Right lobe of liver (tissue), 6 donors: ENCODE data around the gene CDH4. TPM values are rescaled to one million over a fixed set of nuclear protein-coding genes. Genes with fewer than 3 reads are reported as not detected.

Experiments used
- ATAC-seq, 4 donors: fragments of 200-7000 bp; cut with Tn5 transposase; one replicate each; pipeline ENCODE4 v1.9.1; 2020; ENCODE audit warnings: mild to moderate bottlenecking in 4 of 4, moderate library complexity in 4 of 4
- DNase-seq, 3 donors: peaks; one replicate each; pipeline ENCODE4 v3.0.0-alpha.2; 2020
- H3K27ac ChIP-seq, 3 donors: fragments of 200-600 bp; one replicate each; pipeline ENCODE4 v1.8.0; 2022
- H3K27me3 ChIP-seq, 2 donors: fragments of 200-600 bp; one replicate each; pipeline ENCODE4 v1.8.0; 2022
- H3K36me3 ChIP-seq, 4 donors: fragments of 200-600 bp; sonication (generic) in 1 of 4; one replicate each; pipeline versions ENCODE4 v1.5.1 to v1.8.0; 2017 to 2022; ENCODE audit warnings: control low read depth in 1 of 4
- H3K4me1 ChIP-seq, 4 donors: fragments of 200-600 bp; sonication (generic) in 1 of 4; one replicate each; pipeline versions ENCODE4 v1.5.1 to v1.8.0; 2017 to 2022; ENCODE audit warnings: control low read depth in 1 of 4
- H3K4me3 ChIP-seq, 3 donors: fragments of 200-600 bp; one replicate each; pipeline ENCODE4 v1.8.0; 2022
- H3K9me3 ChIP-seq, 4 donors: fragments of 200-600 bp; sonication (generic) in 1 of 4; one replicate each; pipeline versions ENCODE4 v1.5.1 to v1.8.0; 2017 to 2022; ENCODE audit warnings: control low read depth in 1 of 4
- POLR2A ChIP-seq: fragments of 450-650 bp; IDR thresholded peaks from one replicate; pipeline ENCODE4 v1.6.1; 2017; ENCODE audit warnings: antibody characterized with exemption, mild to moderate bottlenecking
- WGBS: methylation state at CpG from one replicate; pipeline ENCODE4 v1.1.6; 2018; ENCODE audit warnings: low coverage, low lambda C conversion rate; ENCODE audit not compliant: insufficient coverage; ENCODE audit errors: missing lambda C conversion rate; 5-methylcytosine and 5-hydroxymethylcytosine counted together
- intact Hi-C, 2 donors: fragments of 100-400 bp; cut with DNase I; formaldehyde crosslinking; loops; one replicate each; pipeline versions ENCODE4 v1.11.2 to v1.14.1; 2022
- total RNA-seq, 6 experiments: library from RNA; depleted of rRNA in 2 of 6; stranded (reverse); fragments of >200 nt in 2 of 6; fragmentation: NEBNext Ultra II Directional in 3 of 6; extraction: Animal tissue kit (Norgen Biotek cat#: 25700) in 3 of 6; gene quantifications; one replicate each; pipeline versions ENCODE4 v1.1.0 to v1.2.4, GENCODE V29; 2016 to 2023
- TF ChIP-seq, protein P1 (sequence below), 4 donors: fragments of 200-600 bp in 3 of 4; fragments of 450-650 bp in 1 of 4; IDR thresholded peaks; one replicate each; pipeline versions ENCODE4 v1.5.1 to v1.8.0; 2016 to 2022; ENCODE audit warnings: antibody characterized with exemption in 4 of 4, mild to moderate bottlenecking in 2 of 4
- donor health status: DM: no; HTN: yes; CAD: no.
- donor health status: DM: no; HTN: no; CAD: no.
- donor health status: DM: no; HTN: no; CAD: no.
- donor health status: DM: no; HTN: yes; CAD: no.
- donor health status: DM: no; HTN: yes; CAD: no.

CDH4 gene
- total RNA-seq, 6 experiments from 2014 or later: 0.02 to 0.14 (median 0.09) TPM; not detected in 3

DNA sequence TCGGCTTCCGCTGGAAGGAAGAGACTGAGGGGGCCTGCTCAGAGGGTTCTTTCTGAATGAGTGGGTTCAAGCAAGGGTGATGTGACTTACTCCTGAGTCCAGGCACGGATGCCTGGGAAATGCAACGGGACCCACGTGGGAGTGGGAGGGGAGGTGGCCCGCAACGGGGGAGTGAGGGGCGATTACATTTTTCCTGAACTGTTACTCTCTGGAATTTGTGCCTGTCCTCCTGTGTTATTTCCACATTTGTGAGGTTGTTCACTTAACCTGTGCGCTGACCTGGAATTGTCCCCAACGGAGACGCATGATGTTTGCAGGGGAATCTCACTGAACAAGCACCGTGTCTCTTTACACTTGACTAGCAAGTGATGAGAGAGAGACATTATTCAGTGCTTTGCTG, 209.4 kb downstream of the CDH4 start:
- Histone ChIP-seq H3K4me3 (no peak overlapping the region), H3K36me3 (no peaks in the 10 kb centered on the region), H3K9me3 (no peaks in the 10 kb centered on the region), H3K4me1 (no peaks in the 10 kb centered on the region), H3K27ac (no peak overlapping the region), H3K27me3 (no peaks in the 10 kb centered on the region)
- DNase-seq: no peak
- WGBS: 75% methylated on average over 11 of the region's 12 CpGs
- TF ChIP-seq, protein P1, sequence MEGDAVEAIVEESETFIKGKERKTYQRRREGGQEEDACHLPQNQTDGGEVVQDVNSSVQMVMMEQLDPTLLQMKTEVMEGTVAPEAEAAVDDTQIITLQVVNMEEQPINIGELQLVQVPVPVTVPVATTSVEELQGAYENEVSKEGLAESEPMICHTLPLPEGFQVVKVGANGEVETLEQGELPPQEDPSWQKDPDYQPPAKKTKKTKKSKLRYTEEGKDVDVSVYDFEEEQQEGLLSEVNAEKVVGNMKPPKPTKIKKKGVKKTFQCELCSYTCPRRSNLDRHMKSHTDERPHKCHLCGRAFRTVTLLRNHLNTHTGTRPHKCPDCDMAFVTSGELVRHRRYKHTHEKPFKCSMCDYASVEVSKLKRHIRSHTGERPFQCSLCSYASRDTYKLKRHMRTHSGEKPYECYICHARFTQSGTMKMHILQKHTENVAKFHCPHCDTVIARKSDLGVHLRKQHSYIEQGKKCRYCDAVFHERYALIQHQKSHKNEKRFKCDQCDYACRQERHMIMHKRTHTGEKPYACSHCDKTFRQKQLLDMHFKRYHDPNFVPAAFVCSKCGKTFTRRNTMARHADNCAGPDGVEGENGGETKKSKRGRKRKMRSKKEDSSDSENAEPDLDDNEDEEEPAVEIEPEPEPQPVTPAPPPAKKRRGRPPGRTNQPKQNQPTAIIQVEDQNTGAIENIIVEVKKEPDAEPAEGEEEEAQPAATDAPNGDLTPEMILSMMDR (IDR thresholded peaks at IDR 0.05): no peak
- no peak for TF ChIP-seq POLR2A
- intact Hi-C loops: no loop called here
- ATAC-seq: no peak

DNA sequence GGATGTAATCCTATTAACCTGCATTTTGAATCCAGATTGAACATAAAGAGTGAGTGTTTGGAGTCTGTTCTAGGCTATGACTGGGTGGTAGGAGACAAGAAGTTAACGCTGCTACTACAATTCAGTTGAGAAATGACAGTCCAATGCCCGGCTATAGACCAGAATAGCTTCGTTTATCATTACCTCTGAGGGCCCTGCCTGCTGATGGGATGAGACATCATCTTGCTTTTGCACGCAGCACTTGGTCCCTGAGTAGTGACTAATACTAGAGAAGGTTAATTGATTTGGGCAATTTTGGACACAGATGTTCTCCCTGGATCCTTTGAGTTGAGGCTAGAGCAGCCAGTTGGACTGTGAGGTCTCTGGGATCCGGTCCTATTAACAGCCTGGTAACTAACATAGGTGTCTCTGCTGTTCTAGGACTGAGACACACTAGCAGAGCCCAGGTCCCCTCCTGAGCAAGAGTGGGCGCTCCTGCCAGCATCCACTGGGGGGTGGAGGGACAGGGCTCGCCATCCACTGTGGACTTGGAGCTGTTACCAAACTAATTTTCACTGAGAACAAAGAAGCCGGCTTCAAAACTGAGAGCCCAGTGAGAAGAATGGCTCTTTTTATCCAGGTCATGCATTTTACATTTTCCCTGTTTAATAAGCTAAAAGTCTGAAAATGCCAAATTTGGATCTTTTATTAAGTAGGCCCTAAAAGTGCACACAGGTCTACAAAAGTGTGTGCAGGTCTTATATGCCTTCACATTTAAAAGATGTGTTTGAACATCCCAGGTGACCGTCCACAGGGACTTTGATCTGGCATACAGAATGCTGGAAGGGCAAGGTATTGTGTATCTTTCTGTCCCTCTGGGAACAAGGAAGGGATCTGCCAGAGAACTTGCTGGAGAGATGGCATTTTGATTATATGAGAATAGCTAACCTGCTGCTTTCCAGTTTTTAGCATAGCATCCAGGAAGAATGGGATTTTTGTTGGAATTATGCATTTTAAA, 212.5 kb downstream of the CDH4 start:
- 40% methylated on average over 7 of the region's 9 CpGs for WGBS

DNA sequence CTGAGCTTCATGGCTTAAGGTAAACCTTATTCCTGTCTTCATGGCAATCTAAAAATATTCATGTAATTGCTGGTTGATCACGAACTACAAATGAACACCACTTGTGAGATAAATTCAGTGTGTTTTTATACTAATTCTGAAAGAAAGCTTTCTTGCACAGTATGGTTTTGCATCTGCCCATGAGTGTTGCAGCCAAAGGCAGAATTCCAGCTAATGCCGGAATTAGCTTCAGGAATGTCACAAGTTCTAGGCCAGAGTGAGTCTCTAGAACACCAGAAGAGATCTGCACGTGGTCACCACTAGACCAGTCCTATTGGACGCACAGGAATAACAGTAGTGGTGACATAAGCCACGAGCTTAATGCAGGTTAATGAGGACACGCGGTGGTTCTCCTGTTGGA, 223.7 kb downstream of the CDH4 start:
- WGBS: 48% methylated on average over 7 of the region's 7 CpGs
- ATAC-seq (no peak), DNase-seq (no peak)
- TF ChIP-seq, protein P1 (IDR thresholded peaks at IDR 0.05): no peak
- no peak for TF ChIP-seq POLR2A
- Histone ChIP-seq H3K27ac (no peak overlapping the region), H3K27me3 (no peaks in the 10 kb centered on the region), H3K4me3 (no peak overlapping the region), H3K4me1 (no peaks in the 10 kb centered on the region), H3K9me3 (no peaks in the 10 kb centered on the region), H3K36me3 (no peaks in the 10 kb centered on the region)
- intact Hi-C loops: no loop called here

More for the DNA sequence above, 212.5 kb downstream of the CDH4 start:
- Histone ChIP-seq H3K4me3 (no peak overlapping the region), H3K36me3 (no peaks in the 10 kb centered on the region), H3K4me1 (no peaks in the 10 kb centered on the region), H3K9me3 (no peaks in the 10 kb centered on the region), H3K27me3 (no peaks in the 10 kb centered on the region), H3K27ac (no peak overlapping the region)
- DNase-seq: no peak
- no peak for TF ChIP-seq POLR2A
- TF ChIP-seq, protein P1 (IDR thresholded peaks at IDR 0.05): no peak
- ATAC-seq: no peak
- intact Hi-C loops: no loop called here

DNA sequence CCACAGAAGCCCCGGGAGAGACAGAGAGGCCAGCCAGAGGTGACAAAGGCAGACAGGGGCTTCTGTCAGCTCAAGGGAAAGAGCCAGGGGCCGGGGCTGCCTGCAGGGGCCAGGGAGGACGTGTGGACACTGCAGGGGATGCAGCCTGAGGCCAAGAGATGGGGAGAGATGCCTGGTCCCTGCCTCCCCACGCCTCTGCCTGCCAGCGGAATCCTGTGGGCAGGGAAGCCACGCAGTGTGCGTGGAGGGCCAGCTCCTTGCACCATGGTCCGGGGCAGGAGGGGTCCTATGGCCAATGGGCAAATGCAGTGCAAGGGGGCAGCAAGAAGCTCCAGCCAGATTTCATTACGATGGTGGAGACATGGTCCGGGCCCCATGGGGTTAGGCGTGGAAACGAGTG, 224.9 kb downstream of the CDH4 start:
- Histone ChIP-seq H3K27ac (no peak overlapping the region), H3K36me3 (no peaks in the 10 kb centered on the region), H3K4me3 (no peak overlapping the region), H3K9me3 (no peaks in the 10 kb centered on the region), H3K27me3 (no peaks in the 10 kb centered on the region), H3K4me1 (no peaks in the 10 kb centered on the region)
- no peak for DNase-seq
- TF ChIP-seq POLR2A: no peak
- TF ChIP-seq, protein P1 (IDR thresholded peaks at IDR 0.05): no peak
- intact Hi-C loops: no loop called here
- 17% methylated on average over 3 of the region's 12 CpGs for WGBS
- ATAC-seq: peak in 1 of 4 donors; percentile 10
